ENCODE measurements around the gene ASS1. TPM values are rescaled to one million over a fixed set of nuclear protein-coding genes. Genes with fewer than 3 reads are reported as not detected.
A peak's percentile ranks its signal among the peaks of the same experiment; 100 is the strongest.

The ASS1 gene
- total and polyA plus RNA-seq, 2 of the 13 experiments (the other 11 are each of a cell fraction or from before 2014, with no cell fraction given), result 77.6 to 122 TPM

GRCh38 chr9:130476151-130476730 lies 31.5 kb downstream of the ASS1 start:
- WGBS (ENCODE audit: low lambda C conversion rate), result 96% methylated on average over 21 of the region's 21 CpGs
- H3K4me2 ChIP-seq (ENCODE audit: low read depth, low read length), result no peak overlapping the region
- BruUV-seq (replicated peaks), result no TSS peak
- H3K27ac ChIP-seq (ENCODE audit: extremely low read length, insufficient read depth, low read length), result no peak overlapping the region
- TF ChIP-seq ZSCAN25 (CRISPR knock-in tag; IDR thresholded peaks at IDR 0.05) (no peak), ZNF878 (CRISPR knock-in tag; IDR thresholded peaks at IDR 0.05) (no peak)
- ChIA-PET CTCF (ENCODE audit: low intra/inter-chr PET ratio, low total read pairs) (no interaction called here), POLR2A (no interaction called here)
- H4K20me1 ChIP-seq (ENCODE audit: insufficient read depth, low read length), result no peaks in the 10 kb centered on the region
- H3K4me1 ChIP-seq (ENCODE audit: insufficient read depth, low read length), result no peaks in the 10 kb centered on the region
- no peak overlapping the region for H2AFZ ChIP-seq (ENCODE audit: low read length)
- no peak overlapping the region for H3K9ac ChIP-seq (ENCODE audit: insufficient read depth, low read depth, low read length)
- ATAC-seq (no peak), FAIRE-seq (no peak), DNase-seq (ENCODE audit: low spot score) (no peak)
- intact Hi-C loops (cut with micrococcal nuclease; ENCODE audit: unreplicated experiment) (no loop called here), in situ Hi-C loops (cut with HindIII; ENCODE audit: extremely low pct_ligation_motif_present, low pct_unique_long_range_greater_than_20kb) (no loop called here)
- H3K27me3 ChIP-seq (ENCODE audit: control insufficient read depth in 1 of 2, insufficient read depth in 2 of 2, low read length in 2 of 2), result no peaks in the 10 kb centered on the region
- H3K79me2 ChIP-seq (ENCODE audit: insufficient read depth, low read length), result no peaks in the 10 kb centered on the region
- no peaks in the 10 kb centered on the region for H3K9me3 ChIP-seq (ENCODE audit: low read length)
- H3K4me3 ChIP-seq (replicated peaks in 1 of 3; ENCODE audit: insufficient read depth in 1 of 3, low read depth in 2 of 3, low read length in 3 of 3), result no peak overlapping the region
- H3K36me3 ChIP-seq (replicated peaks in 1 of 2; ENCODE audit: control insufficient read depth in 1 of 2, insufficient read depth in 2 of 2, low read length in 2 of 2), result 0 out of 5 replicates have a peak, but pooled peaks cover 0 to 2% of the 10 kb centered on the region in 2 experiments

GRCh38 chr9:130477564-130477963 lies 32.8 kb downstream of the ASS1 start:
- H3K4me3 ChIP-seq (replicated peaks in 1 of 3; ENCODE audit: insufficient read depth in 1 of 3, low read depth in 2 of 3, low read length in 3 of 3), result no peak overlapping the region
- DNase-seq (ENCODE audit: low spot score) (no peak), ATAC-seq (no peak), FAIRE-seq (no peak)
- no peaks in the 10 kb centered on the region for H3K36me3 ChIP-seq (replicated peaks in 1 of 2; ENCODE audit: control insufficient read depth in 1 of 2, insufficient read depth in 2 of 2, low read length in 2 of 2)
- H3K27me3 ChIP-seq (ENCODE audit: control insufficient read depth in 1 of 2, insufficient read depth in 2 of 2, low read length in 2 of 2), result no peaks in the 10 kb centered on the region
- in situ Hi-C loops (cut with HindIII; ENCODE audit: extremely low pct_ligation_motif_present, low pct_unique_long_range_greater_than_20kb), result no loop called here
- H3K9ac ChIP-seq (ENCODE audit: insufficient read depth, low read depth, low read length), result no peak overlapping the region
- no TSS peak for BruUV-seq (replicated peaks)
- no peaks in the 10 kb centered on the region for H3K9me3 ChIP-seq (ENCODE audit: low read length)
- no peak overlapping the region for H3K4me2 ChIP-seq (ENCODE audit: low read depth, low read length)
- no peaks in the 10 kb centered on the region for H4K20me1 ChIP-seq (ENCODE audit: insufficient read depth, low read length)
- H3K79me2 ChIP-seq (ENCODE audit: insufficient read depth, low read length), result no peaks in the 10 kb centered on the region
- CTCF ChIA-PET (ENCODE audit: low intra/inter-chr PET ratio, low total read pairs), result no interaction called here
- intact Hi-C loops (cut with micrococcal nuclease; ENCODE audit: unreplicated experiment), result no loop called here
- no peak overlapping the region for H2AFZ ChIP-seq (ENCODE audit: low read length)
- no peak overlapping the region for H3K27ac ChIP-seq (ENCODE audit: extremely low read length, insufficient read depth, low read length)
- H3K4me1 ChIP-seq (ENCODE audit: insufficient read depth, low read length), result no peaks in the 10 kb centered on the region
- POLR2A ChIA-PET, result no interaction called here
- WGBS (ENCODE audit: low lambda C conversion rate), result 97% methylated on average over 6 of the region's 12 CpGs
- TF ChIP-seq AGO2 (optimal IDR thresholded peaks at IDR 0.05; ENCODE audit: low read depth, low read length), result peak; percentile 52
- no peak for TF ChIP-seq ZNF234 (CRISPR knock-in tag; conservative IDR thresholded peaks at IDR 0.05)

Data from HepG2 (cell line).